Thyroid gland (tissue), 4 donors: ENCODE measurements around the gene USP48. TPM values are rescaled to one million over a fixed set of nuclear protein-coding genes. Genes with fewer than 3 reads are reported as not detected.
"Not testable (repeated sequence)": the region's sequence is repeated elsewhere in the genome, so short reads cannot be mapped to it uniquely, and the experiment has no call there.

Experiments
- DNase-seq, 2 donors: peaks; one replicate each; pipeline ENCODE4 v3.0.0-alpha.2; 2019
- H3K27ac ChIP-seq, 3 donors: fragments of 200-600 bp; sonication (generic); 1 replicate in 2 of 3; 2 replicates in 1 of 3; pipeline ENCODE4 v1.5.1; 2016 to 2019; ENCODE audit warnings: mild to moderate bottlenecking in 1 of 3, moderate library complexity in 1 of 3
- H3K27me3 ChIP-seq: fragments of 200-600 bp; sonication (generic); one replicate; pipeline ENCODE4 v1.5.1; 2019
- H3K36me3 ChIP-seq, 2 donors: fragments of 200-600 bp; sonication (generic); one replicate each; pipeline ENCODE4 v1.5.1; 2016 to 2019
- H3K4me1 ChIP-seq, 2 donors: fragments of 200-600 bp; sonication (generic); one replicate each; pipeline ENCODE4 v1.5.1; 2017 to 2019
- H3K4me3 ChIP-seq, 3 donors: fragments of 200-600 bp; sonication (generic); replicated peaks in 1 of 3; 1 replicate in 2 of 3; 2 replicates in 1 of 3; pipeline ENCODE4 v1.5.1; 2016; ENCODE audit warnings: mild to moderate bottlenecking in 1 of 3
- H3K9me3 ChIP-seq: fragments of 200-600 bp; sonication (generic); one replicate; pipeline ENCODE4 v1.5.1; 2017
- CTCF ChIP-seq, 6 experiments: fragments of 200-600 bp in 3 of 6; fragments of 450-650 bp in 3 of 6; sonication (generic) in 3 of 6; IDR thresholded peaks; one replicate each; pipeline ENCODE4 v1.5.1; 2016 to 2019; ENCODE audit warnings: antibody characterized with exemption in 6 of 6, mild to moderate bottlenecking in 2 of 6, inconsistent platforms in 1 of 6, moderate library complexity in 1 of 6
- POLR2A ChIP-seq, 2 donors: fragments of 450-650 bp; IDR thresholded peaks; one replicate each; pipeline ENCODE4 v1.6.1; 2017; ENCODE audit warnings: antibody characterized with exemption in 2 of 2, mild to moderate bottlenecking in 2 of 2, moderate library complexity in 1 of 2
- WGBS, 2 donors: methylation state at CpG; one replicate each; pipeline ENCODE4 v1.1.5; 2017; 5-methylcytosine and 5-hydroxymethylcytosine counted together
- intact Hi-C: fragments of 100-400 bp; cut with DNase I; formaldehyde crosslinking; loops from one replicate; pipeline ENCODE4 v1.15.1; 2023
- total RNA-seq, 4 donors: library from RNA; depleted of rRNA; stranded (reverse); fragments of >200 nt; gene quantifications; one replicate each; pipeline ENCODE4 v1.2.3, GENCODE V29; 2016

USP48 gene
- total RNA-seq, 4 donors from 2014 or later = 77.4 to 113 (median 88.5) TPM

GRCh38 chr1:21681426-21681825 lies 101.5 kb downstream of the USP48 start:
- Histone ChIP-seq H3K4me1 (peaks cover 8 to 10% of the 10 kb centered on the region in 2 donors), H3K36me3 (peaks cover 3 to 11% of the 10 kb centered on the region in 2 donors), H3K9me3 (no peaks in the 10 kb centered on the region), H3K27ac (no peak overlapping the region), H3K27me3 (no peaks in the 10 kb centered on the region), H3K4me3 (no peak overlapping the region)
- no peak for TF ChIP-seq POLR2A (IDR thresholded peaks at IDR 0.05)
- TF ChIP-seq CTCF (IDR thresholded peaks at IDR 0.05) = no peak
- intact Hi-C loops = no loop called here
- DNase-seq = no peak
- 88% methylated on average over 9 of the region's 9 CpGs for WGBS, 2 donors

- no peak for DNase-seq
- Histone ChIP-seq H3K4me3 (no peak overlapping the region), H3K4me1 (peaks cover 12 to 15% of the 10 kb centered on the region in 2 donors), H3K27ac (no peak overlapping the region), H3K27me3 (no peaks in the 10 kb centered on the region), H3K36me3 (peaks cover 3 to 11% of the 10 kb centered on the region in 2 donors), H3K9me3 (no peaks in the 10 kb centered on the region)
- intact Hi-C loops = no loop called here
- WGBS, 2 donors = 78% methylated on average over 3 of the region's 3 CpGs
- no peak for TF ChIP-seq CTCF (IDR thresholded peaks at IDR 0.05)
- no peak for TF ChIP-seq POLR2A (IDR thresholded peaks at IDR 0.05)
Observed at GRCh38 chr1:21680918-21681317, 102.0 kb downstream of the USP48 start.

GRCh38 chr1:21680381-21680780 lies 102.6 kb downstream of the USP48 start:
- Histone ChIP-seq H3K4me1 (peaks cover 16 to 19% of the 10 kb centered on the region in 2 donors), H3K27me3 (no peaks in the 10 kb centered on the region), H3K4me3 (no peak overlapping the region), H3K9me3 (no peaks in the 10 kb centered on the region), H3K36me3 (peaks cover 3 to 11% of the 10 kb centered on the region in 2 donors), H3K27ac (no peak overlapping the region)
- intact Hi-C loops = no loop called here
- whole genome bisulfite sequencing, 2 donors = 95 to 100% methylated on average over 1 of the region's 1 CpG
- TF ChIP-seq POLR2A (IDR thresholded peaks at IDR 0.05) (no peak), CTCF (IDR thresholded peaks at IDR 0.05) (no peak)
- no peak for DNase-seq

- 86 to 87% methylated on average over 5 to 6 of the region's 6 CpGs for WGBS, 2 donors
- H3K27ac ChIP-seq = peak overlapping the region; percentile 70 to 93 (median 74)
- TF ChIP-seq POLR2A (IDR thresholded peaks at IDR 0.05) (no peak), CTCF (IDR thresholded peaks at IDR 0.05) (no peak)
- H3K4me3 ChIP-seq = no peak overlapping the region
- H3K27me3 ChIP-seq = no peaks in the 10 kb centered on the region
- intact Hi-C loops = no loop called here
- peaks cover 46 to 51% of the 10 kb centered on the region in 2 donors for H3K4me1 ChIP-seq
- DNase-seq = no peak
- H3K9me3 ChIP-seq = no peaks in the 10 kb centered on the region
- peaks cover 0 to 7% of the 10 kb centered on the region in 2 donors for H3K36me3 ChIP-seq
Observed at GRCh38 chr1:21677168-21677567, 105.8 kb downstream of the USP48 start.

- H3K27ac ChIP-seq = peak overlapping the region; percentile 70 to 93 (median 74)
- no peak overlapping the region for H3K4me3 ChIP-seq
- no peak for DNase-seq
- TF ChIP-seq POLR2A (IDR thresholded peaks at IDR 0.05) (no peak), CTCF (IDR thresholded peaks at IDR 0.05) (no peak)
- WGBS, 2 donors = 79 to 83% methylated on average over 10 of the region's 10 CpGs
- H3K27me3 ChIP-seq = no peaks in the 10 kb centered on the region
- no peaks in the 10 kb centered on the region for H3K9me3 ChIP-seq
- intact Hi-C loops = no loop called here
- H3K4me1 ChIP-seq = peaks cover 68 to 70% of the 10 kb centered on the region in 2 donors
- peaks cover 0 to 7% of the 10 kb centered on the region in 2 donors for H3K36me3 ChIP-seq
Observed at GRCh38 chr1:21674957-21675356, 108.0 kb downstream of the USP48 start.

- intact Hi-C loops, DNase-seq, H3K36me3 ChIP-seq, H3K27me3 ChIP-seq, H3K9me3 ChIP-seq, H3K4me3 ChIP-seq: not testable (repeated sequence)
- Histone ChIP-seq H3K4me1 (peaks cover 77 to 79% of the 10 kb centered on the region in 2 donors), H3K27ac (peak overlapping the region; percentile 74 to 93 (median 80))
- WGBS, 2 donors = 80 to 86% methylated on average over 7 of the region's 7 CpGs
Observed at GRCh38 chr1:21673853-21674252, 109.1 kb downstream of the USP48 start.
